ENCODE data around the gene MAT2B.
"Not testable (repeated sequence)": the region's sequence is repeated elsewhere in the genome, so short reads cannot be mapped to it uniquely, and the experiment has no call there.

The MAT2B gene

GRCh38 chr5:163525096-163525495 is 19.7 kb downstream of the MAT2B start:
- Histone ChIP-seq H3K36me3 (ENCODE audit: insufficient read depth, low read length) (no peaks in the 10 kb centered on the region), H3K4me1 (ENCODE audit: insufficient read depth, low read length) (no peaks in the 10 kb centered on the region), H3K9ac (ENCODE audit: low read depth, low read length) (no peak overlapping the region), H3K9me3 (ENCODE audit: control insufficient read depth, insufficient read depth, low read length) (no peaks in the 10 kb centered on the region; the same call in 1 of the 2 replicates)

GRCh38 chr5:163529698-163530097 is 24.3 kb downstream of the MAT2B start:
- H3K9ac ChIP-seq (ENCODE audit: low read depth, low read length) = no peak overlapping the region

DNA sequence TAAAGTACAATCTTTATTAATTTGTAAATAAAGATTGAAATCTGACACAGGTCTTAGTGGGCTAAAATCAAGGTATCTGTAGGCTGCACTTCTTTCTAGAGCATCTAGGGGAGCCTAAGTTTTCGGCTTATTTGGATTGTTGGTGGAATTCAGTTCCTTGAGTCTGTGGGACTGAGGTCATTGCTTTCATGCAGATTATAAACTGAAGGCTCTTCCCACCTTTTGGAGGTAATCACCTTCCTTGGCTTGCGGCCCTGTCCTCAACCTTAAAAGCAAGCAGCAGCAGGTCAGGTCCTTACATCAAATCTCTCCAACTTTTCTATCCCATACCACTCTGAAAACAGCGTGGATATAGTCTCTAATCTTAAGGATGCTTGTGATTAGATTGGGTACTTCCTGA is 25.9 kb downstream of the MAT2B start:
- Histone ChIP-seq H3K4me1 (ENCODE audit: insufficient read depth, low read length) (peaks cover 27% of the 10 kb centered on the region), H3K9ac (ENCODE audit: low read depth, low read length) (no peak overlapping the region), H3K9me3 (ENCODE audit: control insufficient read depth, insufficient read depth, low read length) (no peaks in the 10 kb centered on the region; the same call in 1 of the 2 replicates), H3K36me3 (ENCODE audit: insufficient read depth, low read length) (no peaks in the 10 kb centered on the region)

More at GRCh38 chr5:163529698-163530097, 24.3 kb downstream of the MAT2B start:
- H3K4me1 ChIP-seq (ENCODE audit: insufficient read depth, low read length) = peaks cover 20% of the 10 kb centered on the region; the same call in 1 of the 2 replicates
- H3K9me3 ChIP-seq (ENCODE audit: control insufficient read depth, insufficient read depth, low read length) = no peaks in the 10 kb centered on the region; the same call in 1 of the 2 replicates
- no peaks in the 10 kb centered on the region for H3K36me3 ChIP-seq (ENCODE audit: insufficient read depth, low read length)

GRCh38 chr5:163532171-163533084 is 27.0 kb downstream of the MAT2B start:
- Histone ChIP-seq H3K4me1 (ENCODE audit: insufficient read depth, low read length) (peaks cover 27% of the 10 kb centered on the region), H3K36me3 (ENCODE audit: insufficient read depth, low read length) (no peaks in the 10 kb centered on the region), H3K9me3 (ENCODE audit: control insufficient read depth, insufficient read depth, low read length) (no peaks in the 10 kb centered on the region; the same call in 1 of the 2 replicates), H3K9ac (ENCODE audit: low read depth, low read length) (no peak overlapping the region)

DNA sequence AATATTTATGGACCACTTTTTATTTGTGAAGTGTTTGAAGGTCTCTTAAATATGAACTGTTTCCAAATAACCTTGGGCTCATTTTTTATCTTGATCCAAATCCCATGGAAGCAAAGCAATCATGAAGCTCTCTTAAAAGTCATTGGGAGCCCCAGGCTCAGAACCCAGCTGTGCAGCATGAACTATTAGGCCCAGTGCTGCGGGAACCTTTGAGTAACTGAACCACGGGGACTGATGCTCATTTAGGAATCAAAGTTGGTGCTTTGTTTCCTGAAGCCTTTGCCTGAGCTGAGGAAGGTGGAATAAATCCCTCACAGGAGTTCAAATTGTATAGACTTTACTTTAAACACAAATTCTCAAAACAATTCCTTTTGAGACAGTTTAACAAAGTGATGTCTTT is 27.8 kb downstream of the MAT2B start:
- H3K36me3 ChIP-seq (ENCODE audit: insufficient read depth, low read length) = no peaks in the 10 kb centered on the region
- peaks cover 27% of the 10 kb centered on the region for H3K4me1 ChIP-seq (ENCODE audit: insufficient read depth, low read length)
- no peaks in the 10 kb centered on the region for H3K9me3 ChIP-seq (ENCODE audit: control insufficient read depth, insufficient read depth, low read length)
- no peak overlapping the region for H3K9ac ChIP-seq (ENCODE audit: low read depth, low read length)

- Histone ChIP-seq H3K36me3 (ENCODE audit: insufficient read depth, low read length) (no peaks in the 10 kb centered on the region), H3K9ac (ENCODE audit: low read depth, low read length) (no peak overlapping the region), H3K4me1 (ENCODE audit: insufficient read depth, low read length) (peaks cover 27% of the 10 kb centered on the region), H3K9me3 (ENCODE audit: control insufficient read depth, insufficient read depth, low read length) (no peaks in the 10 kb centered on the region)
These were observed 29.2 kb downstream of the MAT2B start for GRCh38 chr5:163534492-163535094.

DNA sequence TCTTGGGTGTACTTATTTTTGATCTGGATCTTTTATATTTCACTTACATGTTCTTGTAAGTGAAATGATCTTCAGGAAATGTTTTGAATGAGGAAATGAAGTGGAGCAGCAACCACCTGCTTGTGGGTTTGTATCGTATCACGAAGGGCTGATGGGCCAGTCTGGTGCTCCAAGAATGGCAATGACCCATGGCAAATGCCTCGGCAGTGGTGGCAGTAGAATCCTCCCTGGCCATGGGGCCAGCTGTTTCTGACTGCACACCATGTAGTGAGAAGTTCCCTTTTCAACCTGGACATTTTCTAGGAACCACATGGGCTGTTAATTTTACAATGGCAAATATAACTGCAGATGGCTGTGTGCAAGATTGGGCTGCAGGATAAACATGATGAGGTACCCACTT is 29.9 kb downstream of the MAT2B start:
- Histone ChIP-seq H3K4me1 (ENCODE audit: insufficient read depth, low read length) (peaks cover 27% of the 10 kb centered on the region), H3K36me3 (ENCODE audit: insufficient read depth, low read length) (no peaks in the 10 kb centered on the region), H3K9me3 (ENCODE audit: control insufficient read depth, insufficient read depth, low read length) (no peaks in the 10 kb centered on the region), H3K9ac (ENCODE audit: low read depth, low read length) (no peak overlapping the region)

DNA sequence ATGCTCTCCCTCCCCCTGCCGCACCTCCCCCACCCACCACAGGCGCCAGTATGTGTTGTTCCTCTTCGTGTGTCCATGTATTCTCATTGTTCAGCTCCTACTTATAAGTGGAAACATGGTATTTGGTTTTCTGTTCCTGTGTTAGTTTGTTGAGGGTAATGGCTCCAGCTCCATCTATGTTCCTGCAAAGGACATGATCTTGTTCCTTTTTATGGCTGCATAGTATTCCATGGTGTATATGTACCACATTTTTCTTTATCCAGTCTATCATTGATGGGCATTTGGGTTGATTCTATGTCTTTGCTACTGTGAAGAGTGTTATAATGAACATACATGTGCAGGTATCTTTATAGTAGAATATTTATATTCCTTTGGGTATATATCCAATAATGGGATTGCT is 31.0 kb downstream of the MAT2B start:
- H3K9me3 ChIP-seq (ENCODE audit: control insufficient read depth, insufficient read depth, low read length); H3K9ac ChIP-seq (ENCODE audit: low read depth, low read length): not testable (repeated sequence)

DNA sequence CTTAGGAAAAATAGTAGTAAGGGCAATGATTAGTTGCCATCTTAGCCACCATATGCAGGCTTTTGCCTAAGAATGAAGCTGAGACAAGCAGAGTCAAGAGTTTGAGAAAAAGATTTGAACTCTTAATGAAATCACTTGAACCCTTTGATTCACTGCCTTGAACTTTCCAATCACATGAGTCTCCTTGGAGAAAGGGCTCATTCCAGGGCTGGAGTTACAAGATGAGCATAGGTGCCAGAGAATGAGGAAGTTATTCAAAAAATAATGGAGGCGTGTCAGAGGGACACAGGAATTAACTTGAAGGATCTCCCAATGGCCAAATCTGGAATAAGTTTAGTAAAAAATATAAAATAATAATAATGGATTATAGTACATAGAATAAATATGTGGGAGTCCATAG is 35.3 kb downstream of the MAT2B start:
- Histone ChIP-seq H3K9me3 (ENCODE audit: control insufficient read depth, insufficient read depth, low read length) (no peaks in the 10 kb centered on the region), H3K9ac (ENCODE audit: low read depth, low read length) (no peak overlapping the region), H3K36me3 (ENCODE audit: insufficient read depth, low read length) (no peaks in the 10 kb centered on the region), H3K4me1 (ENCODE audit: insufficient read depth, low read length) (peaks cover 4% of the 10 kb centered on the region; the same call in 1 of the 2 replicates)

More for the DNA sequence above, 31.0 kb downstream of the MAT2B start:
- not testable (repeated sequence) for H3K36me3 ChIP-seq (ENCODE audit: insufficient read depth, low read length)
- peaks cover 27% of the 10 kb centered on the region for H3K4me1 ChIP-seq (ENCODE audit: insufficient read depth, low read length)

DNA sequence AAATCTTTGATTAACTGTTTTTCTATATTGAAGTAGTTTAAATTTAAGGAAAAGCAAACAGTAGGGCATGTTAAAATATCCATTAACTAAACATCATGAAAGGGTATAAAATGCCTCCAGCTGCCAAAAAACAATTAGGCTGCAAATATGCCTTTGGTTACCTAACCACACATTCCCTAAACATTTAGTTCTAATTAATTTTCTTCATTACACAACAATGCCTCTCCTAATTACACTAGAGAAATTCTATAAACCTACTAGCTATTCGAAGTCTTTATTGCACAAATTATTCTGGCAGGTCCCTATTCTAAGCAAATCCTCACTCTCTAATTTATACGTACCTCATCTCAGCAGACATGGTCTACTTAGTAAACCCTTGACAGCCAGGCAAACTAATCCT is 37.4 kb downstream of the MAT2B start:
- H3K4me1 ChIP-seq (ENCODE audit: insufficient read depth, low read length) = peaks cover 4% of the 10 kb centered on the region; the same call in 1 of the 2 replicates
- no peaks in the 10 kb centered on the region for H3K9me3 ChIP-seq (ENCODE audit: control insufficient read depth, insufficient read depth, low read length)
- H3K9ac ChIP-seq (ENCODE audit: low read depth, low read length) = no peak overlapping the region
- no peaks in the 10 kb centered on the region for H3K36me3 ChIP-seq (ENCODE audit: insufficient read depth, low read length)

- Histone ChIP-seq H3K36me3 (ENCODE audit: insufficient read depth, low read length) (no peaks in the 10 kb centered on the region), H3K9me3 (ENCODE audit: control insufficient read depth, insufficient read depth, low read length) (no peaks in the 10 kb centered on the region), H3K9ac (ENCODE audit: low read depth, low read length) (no peak overlapping the region), H3K4me1 (ENCODE audit: insufficient read depth, low read length) (peaks cover 4% of the 10 kb centered on the region; the same call in 1 of the 2 replicates)
These were observed 38.6 kb downstream of the MAT2B start for GRCh38 chr5:163544041-163544440.

DNA sequence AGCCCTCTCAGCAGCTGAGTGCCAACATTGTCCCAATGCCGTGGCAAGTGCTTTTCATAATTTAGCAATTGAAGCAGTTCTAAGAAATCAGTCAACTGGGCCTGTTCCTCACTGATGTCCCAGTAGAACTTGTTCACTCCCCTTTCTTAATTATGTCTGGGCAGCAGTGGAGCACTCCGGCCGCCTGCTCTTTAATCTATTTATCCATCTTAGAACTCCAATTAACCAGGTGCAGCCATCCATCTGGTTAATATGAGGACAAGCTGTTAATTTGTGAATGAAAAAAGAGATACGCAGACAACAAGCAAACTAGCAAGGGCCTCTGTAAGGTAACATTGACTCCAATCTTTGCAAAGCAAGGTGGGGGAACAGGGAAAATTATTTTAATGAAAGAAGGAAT is 39.4 kb downstream of the MAT2B start:
- no peaks in the 10 kb centered on the region for H3K36me3 ChIP-seq (ENCODE audit: insufficient read depth, low read length)
- H3K9ac ChIP-seq (ENCODE audit: low read depth, low read length) = no peak overlapping the region
- H3K4me1 ChIP-seq (ENCODE audit: insufficient read depth, low read length) = peaks cover 4% of the 10 kb centered on the region; the same call in 1 of the 2 replicates
- H3K9me3 ChIP-seq (ENCODE audit: control insufficient read depth, insufficient read depth, low read length) = no peaks in the 10 kb centered on the region

GRCh38 chr5:163548649-163549048 is 43.2 kb downstream of the MAT2B start:
- Histone ChIP-seq H3K36me3 (ENCODE audit: insufficient read depth, low read length) (no peaks in the 10 kb centered on the region), H3K4me1 (ENCODE audit: insufficient read depth, low read length) (peaks cover 4% of the 10 kb centered on the region; the same call in 1 of the 2 replicates), H3K9ac (ENCODE audit: low read depth, low read length) (no peak overlapping the region), H3K9me3 (ENCODE audit: control insufficient read depth, insufficient read depth, low read length) (no peaks in the 10 kb centered on the region)

DNA sequence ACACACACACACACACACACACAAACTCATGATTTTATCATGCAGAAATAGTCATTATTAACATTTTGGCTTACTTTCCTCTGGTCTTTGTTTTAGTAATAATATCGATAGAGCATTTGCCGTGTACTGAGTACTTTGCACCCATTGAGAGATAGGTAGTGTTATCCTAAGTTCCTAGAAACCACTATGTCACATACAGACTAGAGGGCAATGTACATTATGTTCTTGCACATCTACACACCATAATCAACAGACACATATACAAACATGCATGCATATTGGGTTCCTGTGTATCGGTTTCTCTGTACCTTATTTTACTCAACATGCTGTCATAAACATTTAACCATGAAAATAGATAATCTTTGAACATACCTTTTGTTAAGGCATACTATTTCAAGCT is 45.7 kb downstream of the MAT2B start:
- no peaks in the 10 kb centered on the region for H3K4me1 ChIP-seq (ENCODE audit: insufficient read depth, low read length)
- H3K9me3 ChIP-seq (ENCODE audit: control insufficient read depth, insufficient read depth, low read length) = no peaks in the 10 kb centered on the region
- no peak overlapping the region for H3K9ac ChIP-seq (ENCODE audit: low read depth, low read length)
- H3K36me3 ChIP-seq (ENCODE audit: insufficient read depth, low read length) = no peaks in the 10 kb centered on the region

DNA sequence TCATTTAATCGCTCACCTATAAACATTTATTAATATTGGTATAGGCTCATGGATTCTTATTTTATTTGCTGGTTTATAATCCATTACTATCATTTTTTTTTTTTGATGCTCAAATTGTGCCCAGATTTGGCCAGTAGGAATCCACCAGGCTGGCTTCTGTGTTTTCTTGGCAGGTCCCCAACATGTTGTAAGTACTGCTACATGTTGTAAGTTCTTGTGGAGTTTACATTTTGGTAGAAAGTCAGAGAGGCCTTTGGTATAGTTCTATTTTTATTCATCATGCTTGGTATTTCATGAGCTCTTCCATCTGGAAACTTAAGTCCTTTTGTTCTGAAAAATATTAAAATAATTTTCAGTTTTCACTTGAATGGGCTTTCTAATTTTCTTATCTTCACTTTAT is 47.1 kb downstream of the MAT2B start:
- Histone ChIP-seq H3K36me3 (ENCODE audit: insufficient read depth, low read length) (no peaks in the 10 kb centered on the region), H3K9me3 (ENCODE audit: control insufficient read depth, insufficient read depth, low read length) (no peaks in the 10 kb centered on the region)

More for the DNA sequence above, 47.1 kb downstream of the MAT2B start:
- Histone ChIP-seq H3K9ac (ENCODE audit: low read depth, low read length) (no peak overlapping the region), H3K4me1 (ENCODE audit: insufficient read depth, low read length) (no peaks in the 10 kb centered on the region)
